A673 (cell line): Measurements from ENCODE around the gene ALOX12. TPM values are rescaled to one million over a fixed set of nuclear protein-coding genes. Genes with fewer than 3 reads are reported as not detected.
"Not testable (repeated sequence)": the region's sequence is repeated elsewhere in the genome, so short reads cannot be mapped to it uniquely, and the experiment has no call there.

Experiments used
- BruUV-seq: library from RNA; stranded (reverse); fragments of 400-500 nt; replicated peaks from 2 replicates; lab custom pipeline; 2021; lab: Mats Ljungman, UMichigan
- CTCF ChIA-PET: fragments of 300-600 bp; sonication (Branson Sonifier 250); formaldehyde crosslinking; loops from one replicate; lab custom pipeline; 2022; ENCODE audit warnings: antibody characterized with exemption; lab: Charles Lee
- POLR2A ChIA-PET: fragments of 300-600 bp; sonication (Branson Sonifier 250); formaldehyde crosslinking; loops from one replicate; lab custom pipeline; 2022; ENCODE audit warnings: antibody characterized with exemption; ENCODE audit not compliant: low non-redundant PET; lab: Charles Lee
- DNase-seq: peaks from one replicate; pipeline ENCODE4 v3.0.0-alpha.2; 2015; ENCODE audit warnings: low spot score
- H3K27ac ChIP-seq: fragments of 200-600 bp; sonication (generic); 2 replicates; pipeline ENCODE4 v1.5.1; 2016; ENCODE audit warnings: mixed run types, low read depth, mild to moderate bottlenecking, mixed read lengths, antibody characterized with exemption, low read length; ENCODE audit not compliant: poor library complexity, severe bottlenecking
- H3K27me3 ChIP-seq: fragments of 200-600 bp; sonication (generic); replicated peaks from 2 replicates; pipeline ENCODE4 v1.6.1; 2017; ENCODE audit warnings: mixed run types, low read depth, mild to moderate bottlenecking, mixed read lengths, antibody characterized with exemption, low read length; ENCODE audit not compliant: insufficient read depth, poor library complexity
- H3K36me3 ChIP-seq: fragments of 200-600 bp; sonication (generic); 2 replicates; pipeline ENCODE4 v1.6.1; 2016; ENCODE audit warnings: mixed run types, mild to moderate bottlenecking, mixed read lengths, antibody characterized with exemption, low read length; ENCODE audit not compliant: insufficient read depth, poor library complexity, severe bottlenecking
- H3K4me1 ChIP-seq: fragments of 200-600 bp; sonication (generic); 2 replicates; pipeline ENCODE4 v1.6.1; 2017; ENCODE audit warnings: mixed run types, mild to moderate bottlenecking, mixed read lengths, antibody characterized with exemption, low read length; ENCODE audit not compliant: insufficient read depth, poor library complexity, severe bottlenecking
- H3K4me3 ChIP-seq: fragments of 200-600 bp; sonication (generic); 2 replicates; pipeline ENCODE4 v1.5.1; 2016; ENCODE audit warnings: low read depth, mixed run types, mild to moderate bottlenecking, mixed read lengths, low read length; ENCODE audit not compliant: poor library complexity, severe bottlenecking
- H3K9me3 ChIP-seq: fragments of 200-600 bp; sonication (generic); 2 replicates; pipeline ENCODE4 v1.6.1; 2016; ENCODE audit warnings: mixed run types, low read depth, mild to moderate bottlenecking, mixed read lengths, antibody characterized with exemption, low read length; ENCODE audit not compliant: poor library complexity, severe bottlenecking
- CTCF ChIP-seq: fragments of 300-800, 200-600 bp; sonication (generic); conservative IDR thresholded peaks from 2 replicates; pipeline ENCODE4 v1.5.1; 2017; ENCODE audit warnings: low read depth, mild to moderate bottlenecking, antibody characterized with exemption, low read length, moderate library complexity, mixed read lengths
- EZH2 ChIP-seq: fragments of 200-600 bp; sonication (generic); IDR thresholded peaks from 2 replicates; pipeline ENCODE4 v1.6.1; 2017; ENCODE audit warnings: borderline replicate concordance, low read depth, mild to moderate bottlenecking, mixed read lengths, antibody characterized with exemption, low read length; ENCODE audit not compliant: poor library complexity, severe bottlenecking
- intact Hi-C: fragments of 100-400 bp; cut with micrococcal nuclease; formaldehyde crosslinking; loops from one replicate; pipeline ENCODE4 v1.10.0; 2022; ENCODE audit not compliant: unreplicated experiment
- total RNA-seq: library from RNA; stranded (reverse); gene quantifications from 2 replicates; pipeline ENCODE4 v1.2.3, GENCODE V29; 2021

Gene ALOX12
- total RNA-seq, 1 experiment from 2014 or later, result not detected

DNA sequence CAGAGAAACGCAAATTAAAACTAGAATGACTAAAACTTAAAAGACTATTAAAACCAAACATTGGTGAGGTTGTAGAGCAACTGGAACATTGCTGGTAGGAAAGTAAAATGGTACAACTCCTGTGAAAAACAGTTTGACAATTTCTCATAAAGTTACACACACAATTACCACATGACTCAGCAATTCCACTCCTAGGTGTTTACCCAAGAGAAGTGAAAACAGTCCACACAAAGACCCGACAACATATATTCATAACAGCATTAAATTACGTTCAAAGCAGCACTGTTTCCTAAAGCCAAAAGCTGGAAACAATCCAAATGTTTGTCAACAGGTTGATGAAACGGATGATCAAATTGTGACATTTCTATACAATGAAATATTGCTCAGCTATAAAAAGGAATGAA, 26.5 kb upstream of the ALOX12 start:
- no peaks in the 10 kb centered on the region for H3K4me1 ChIP-seq
- no peak overlapping the region for H3K4me3 ChIP-seq
- ChIA-PET CTCF (no interaction called here), POLR2A (no interaction called here)
- H3K36me3 ChIP-seq, result no peaks in the 10 kb centered on the region
- no TSS peak for BruUV-seq
- DNase-seq, result no peak
- H3K9me3 ChIP-seq, result no peaks in the 10 kb centered on the region
- H3K27ac ChIP-seq, result no peak overlapping the region
- TF ChIP-seq EZH2, result no peak
- TF ChIP-seq CTCF, result no peak
- no peaks in the 10 kb centered on the region for H3K27me3 ChIP-seq
- intact Hi-C loops, result no loop called here

- intact Hi-C loops, result no loop called here
- DNase-seq, result no peak
- ChIA-PET CTCF (interaction anchor here (0.6 kb wide), 1 partner anchor 590 kb away, joined by 11 read pairs; no protein-coding TSS in a partner anchor), POLR2A (no interaction called here)
- H3K9me3 ChIP-seq, result no peaks in the 10 kb centered on the region
- no peak for TF ChIP-seq CTCF
- no peak for TF ChIP-seq EZH2
- no peak overlapping the region for H3K4me3 ChIP-seq
- H3K27ac ChIP-seq, result no peak overlapping the region
- no peaks in the 10 kb centered on the region for H3K27me3 ChIP-seq
- no peaks in the 10 kb centered on the region for H3K36me3 ChIP-seq
- BruUV-seq, result no TSS peak
- H3K4me1 ChIP-seq, result no peaks in the 10 kb centered on the region
Observed at GRCh38 chr17:6970992-6971391, 24.9 kb upstream of the ALOX12 start.

GRCh38 chr17:6979440-6979839, 16.4 kb upstream of the ALOX12 start:
- DNase-seq, CTCF ChIA-PET, H3K4me3 ChIP-seq, H3K27me3 ChIP-seq, H3K36me3 ChIP-seq, intact Hi-C loops, POLR2A ChIA-PET, H3K9me3 ChIP-seq, H3K27ac ChIP-seq, BruUV-seq, H3K4me1 ChIP-seq: not testable (repeated sequence)

DNA sequence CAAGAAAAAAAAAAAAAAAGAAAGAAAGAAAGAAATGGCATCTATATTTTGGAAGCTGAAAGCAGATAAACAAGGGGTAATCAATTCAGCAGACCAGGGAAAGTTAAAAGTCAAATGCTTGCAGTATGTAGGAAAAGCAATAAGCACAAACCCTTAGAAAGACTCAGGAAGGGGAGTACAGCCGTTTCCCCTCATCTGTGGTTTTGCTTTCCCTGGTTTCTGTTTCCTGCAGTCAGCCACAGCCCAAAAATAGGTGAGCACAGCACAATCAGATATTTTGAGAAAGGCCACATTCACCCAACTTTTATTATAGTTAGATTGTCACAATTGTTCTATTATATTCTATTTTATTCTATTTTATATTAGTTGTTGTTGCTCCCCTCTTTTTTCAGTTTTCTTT, 14.4 kb upstream of the ALOX12 start:
- BruUV-seq, result no TSS peak
- Histone ChIP-seq H3K27me3 (no peaks in the 10 kb centered on the region), H3K4me3 (no peak overlapping the region), H3K27ac (no peak overlapping the region), H3K4me1 (no peaks in the 10 kb centered on the region), H3K36me3 (no peaks in the 10 kb centered on the region), H3K9me3 (no peaks in the 10 kb centered on the region)
- DNase-seq, result no peak
- intact Hi-C loops, result no loop called here
- TF ChIP-seq CTCF (no peak), EZH2 (no peak)
- POLR2A ChIA-PET, result no interaction called here
- CTCF ChIA-PET, result no interaction called here
